Measurements from ENCODE around the gene MACC1.

- TF ChIP-seq FOXK1 (CRISPR knock-in tag; IDR thresholded peaks at IDR 0.05; ENCODE audit: borderline replicate concordance, low read depth) = no peak
- no peak for TF ChIP-seq CTCF (CRISPR knock-in tag; IDR thresholded peaks at IDR 0.05)
- TF ChIP-seq ELF4 (CRISPR knock-in tag; IDR thresholded peaks at IDR 0.05; ENCODE audit: borderline replicate concordance) = no peak
- no peak for TF ChIP-seq KLF15 (CRISPR knock-in tag; IDR thresholded peaks at IDR 0.05; ENCODE audit: borderline replicate concordance)
- TF ChIP-seq ZNF274 (CRISPR knock-in tag; IDR thresholded peaks at IDR 0.05) = no peak
- TF ChIP-seq MXD4 (CRISPR knock-in tag; IDR thresholded peaks at IDR 0.05) = no peak
- TF ChIP-seq NR3C1 (CRISPR knock-in tag; IDR thresholded peaks at IDR 0.05) = no peak
- TF ChIP-seq ZBTB7A (CRISPR knock-in tag; IDR thresholded peaks at IDR 0.05) = no peak
- TF ChIP-seq JUND (CRISPR knock-in tag; IDR thresholded peaks at IDR 0.05) = no peak
- TF ChIP-seq ZSCAN9 (CRISPR knock-in tag; IDR thresholded peaks at IDR 0.05; ENCODE audit: borderline replicate concordance) = no peak
- TF ChIP-seq FOXP4 (CRISPR knock-in tag; IDR thresholded peaks at IDR 0.05) = no peak
- no peak for TF ChIP-seq CREB1 (IDR thresholded peaks at IDR 0.05)
- no peak for TF ChIP-seq CREB1 (CRISPR knock-in tag; IDR thresholded peaks at IDR 0.05)
These were observed 5.8 kb downstream of the MACC1 start for GRCh38 chr7:20211376-20211775.
